ENCODE data around the gene DENND1B. TPM values are rescaled to one million over a fixed set of nuclear protein-coding genes. Genes with fewer than 3 reads are reported as not detected.

DENND1B gene
- total and polyA plus RNA-seq, 2 of the 13 experiments (the other 11 are each of a cell fraction or from before 2014, with no cell fraction given) = 2.6 to 5.7 TPM

DNA sequence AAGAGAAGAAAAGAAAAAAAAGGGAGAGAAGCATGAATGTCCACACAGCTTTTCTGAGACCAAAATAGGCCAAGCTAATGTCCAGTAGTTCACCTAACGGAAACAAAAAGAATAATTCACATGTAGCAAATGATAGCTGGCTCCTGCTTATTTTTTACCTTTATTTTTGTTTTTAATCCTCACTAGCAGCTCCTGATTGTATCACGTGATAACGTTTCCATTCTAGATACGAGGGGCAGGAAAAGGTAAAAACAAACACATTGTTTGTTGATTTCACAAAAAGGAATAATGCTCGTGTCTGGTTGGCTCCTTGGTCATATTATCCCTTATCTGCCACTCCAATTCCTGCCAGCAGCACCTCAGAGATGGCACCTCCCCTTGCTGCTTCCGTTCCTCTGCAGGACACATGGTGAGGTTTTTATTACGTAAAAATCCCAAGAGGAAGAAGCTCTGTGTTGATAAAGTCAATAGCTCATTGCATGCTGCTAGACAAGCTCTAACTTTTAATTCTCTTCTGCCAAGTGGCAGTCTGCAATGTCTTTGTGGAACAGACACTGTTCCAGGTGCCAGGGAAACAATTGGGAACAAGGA, 305.6 kb downstream of the DENND1B start:
- FAIRE-seq = no peak
- peak; percentile 73; the same call in 1 of the 2 replicates for TF ChIP-seq RAD51 (IDR thresholded peaks at IDR 0.05; ENCODE audit: borderline replicate concordance)
- TF ChIP-seq CSRNP1 (CRISPR knock-in tag; IDR thresholded peaks at IDR 0.05) = no peak
- TF ChIP-seq USF2 (IDR thresholded peaks at IDR 0.05; ENCODE audit: low read depth, low read length) = 0 out of 2 replicates have a peak, but pooled peaks have one; percentile 16
- TF ChIP-seq USF2 (CRISPR knock-in tag; IDR thresholded peaks at IDR 0.05; ENCODE audit: borderline replicate concordance) = no peak
- Histone ChIP-seq H3K4me3 (replicated peaks in 1 of 3; ENCODE audit: insufficient read depth in 1 of 3, low read depth in 2 of 3, low read length in 3 of 3) (no peak overlapping the region), H3K27ac (ENCODE audit: extremely low read length, insufficient read depth, low read length) (no peak overlapping the region), H3K9ac (ENCODE audit: insufficient read depth, low read depth, low read length) (no peak overlapping the region), H3K9me3 (ENCODE audit: low read length) (no peaks in the 10 kb centered on the region), H3K79me2 (ENCODE audit: insufficient read depth, low read length) (no peaks in the 10 kb centered on the region), H3K4me2 (ENCODE audit: low read depth, low read length) (no peak overlapping the region), H4K20me1 (ENCODE audit: insufficient read depth, low read length) (no peaks in the 10 kb centered on the region), H3K4me1 (ENCODE audit: insufficient read depth, low read length) (no peaks in the 10 kb centered on the region), H3K36me3 (replicated peaks in 1 of 2; ENCODE audit: control insufficient read depth in 1 of 2, insufficient read depth in 2 of 2, low read length in 2 of 2) (no peaks in the 10 kb centered on the region), H3K27me3 (ENCODE audit: control insufficient read depth in 1 of 2, insufficient read depth in 2 of 2, low read length in 2 of 2) (no peaks in the 10 kb centered on the region), H2AFZ (ENCODE audit: low read length) (no peak overlapping the region)
- no peak for ATAC-seq
- 8% methylated on average over 7 of the region's 7 CpGs for WGBS (ENCODE audit: low lambda C conversion rate)
- ChIA-PET CTCF (ENCODE audit: low intra/inter-chr PET ratio, low total read pairs) (no interaction called here), POLR2A (no interaction called here)
- no TSS peak for BruUV-seq (replicated peaks)
- in situ Hi-C loops (cut with HindIII; ENCODE audit: extremely low pct_ligation_motif_present, low pct_unique_long_range_greater_than_20kb) (no loop called here), intact Hi-C loops (cut with micrococcal nuclease; ENCODE audit: unreplicated experiment) (no loop called here)
- DNase-seq (ENCODE audit: low spot score) = no peak
